Right lobe of liver (tissue), 6 donors: Measurements from ENCODE around the gene DLK2. TPM values are rescaled to one million over a fixed set of nuclear protein-coding genes. Genes with fewer than 3 reads are reported as not detected.
A peak's percentile ranks its signal among the peaks of the same experiment; 100 is the strongest.

Experiments used
- ATAC-seq, 4 donors: fragments of 200-7000 bp; cut with Tn5 transposase; one replicate each; pipeline ENCODE4 v1.9.1; 2020; ENCODE audit warnings: mild to moderate bottlenecking in 4 of 4, moderate library complexity in 4 of 4
- DNase-seq, 3 donors: peaks; one replicate each; pipeline ENCODE4 v3.0.0-alpha.2; 2020
- H3K27ac ChIP-seq, 3 donors: fragments of 200-600 bp; one replicate each; pipeline ENCODE4 v1.8.0; 2022
- H3K27me3 ChIP-seq, 2 donors: fragments of 200-600 bp; one replicate each; pipeline ENCODE4 v1.8.0; 2022
- H3K36me3 ChIP-seq, 4 donors: fragments of 200-600 bp; sonication (generic) in 1 of 4; one replicate each; pipeline versions ENCODE4 v1.5.1 to v1.8.0; 2017 to 2022; ENCODE audit warnings: control low read depth in 1 of 4
- H3K4me1 ChIP-seq, 4 donors: fragments of 200-600 bp; sonication (generic) in 1 of 4; one replicate each; pipeline versions ENCODE4 v1.5.1 to v1.8.0; 2017 to 2022; ENCODE audit warnings: control low read depth in 1 of 4
- H3K4me3 ChIP-seq, 3 donors: fragments of 200-600 bp; one replicate each; pipeline ENCODE4 v1.8.0; 2022
- H3K9me3 ChIP-seq, 4 donors: fragments of 200-600 bp; sonication (generic) in 1 of 4; one replicate each; pipeline versions ENCODE4 v1.5.1 to v1.8.0; 2017 to 2022; ENCODE audit warnings: control low read depth in 1 of 4
- POLR2A ChIP-seq: fragments of 450-650 bp; IDR thresholded peaks from one replicate; pipeline ENCODE4 v1.6.1; 2017; ENCODE audit warnings: antibody characterized with exemption, mild to moderate bottlenecking
- WGBS: methylation state at CpG from one replicate; pipeline ENCODE4 v1.1.6; 2018; ENCODE audit warnings: low coverage, low lambda C conversion rate; ENCODE audit not compliant: insufficient coverage; ENCODE audit errors: missing lambda C conversion rate; 5-methylcytosine and 5-hydroxymethylcytosine counted together
- intact Hi-C, 2 donors: fragments of 100-400 bp; cut with DNase I; formaldehyde crosslinking; loops; one replicate each; pipeline versions ENCODE4 v1.11.2 to v1.14.1; 2022
- total RNA-seq, 6 experiments: library from RNA; depleted of rRNA in 2 of 6; stranded (reverse); fragments of >200 nt in 2 of 6; fragmentation: NEBNext Ultra II Directional in 3 of 6; extraction: Animal tissue kit (Norgen Biotek cat#: 25700) in 3 of 6; gene quantifications; one replicate each; pipeline versions ENCODE4 v1.1.0 to v1.2.4, GENCODE V29; 2016 to 2023
- TF ChIP-seq, protein P1 (sequence below), 4 donors: fragments of 200-600 bp in 3 of 4; fragments of 450-650 bp in 1 of 4; IDR thresholded peaks; one replicate each; pipeline versions ENCODE4 v1.5.1 to v1.8.0; 2016 to 2022; ENCODE audit warnings: antibody characterized with exemption in 4 of 4, mild to moderate bottlenecking in 2 of 4
- donor health status: DM: no; HTN: yes; CAD: no.
- donor health status: DM: no; HTN: no; CAD: no.
- donor health status: DM: no; HTN: no; CAD: no.
- donor health status: DM: no; HTN: yes; CAD: no.
- donor health status: DM: no; HTN: yes; CAD: no.

DLK2 gene
- total RNA-seq, 6 experiments from 2014 or later = 0.13 TPM; not detected in 5

DNA sequence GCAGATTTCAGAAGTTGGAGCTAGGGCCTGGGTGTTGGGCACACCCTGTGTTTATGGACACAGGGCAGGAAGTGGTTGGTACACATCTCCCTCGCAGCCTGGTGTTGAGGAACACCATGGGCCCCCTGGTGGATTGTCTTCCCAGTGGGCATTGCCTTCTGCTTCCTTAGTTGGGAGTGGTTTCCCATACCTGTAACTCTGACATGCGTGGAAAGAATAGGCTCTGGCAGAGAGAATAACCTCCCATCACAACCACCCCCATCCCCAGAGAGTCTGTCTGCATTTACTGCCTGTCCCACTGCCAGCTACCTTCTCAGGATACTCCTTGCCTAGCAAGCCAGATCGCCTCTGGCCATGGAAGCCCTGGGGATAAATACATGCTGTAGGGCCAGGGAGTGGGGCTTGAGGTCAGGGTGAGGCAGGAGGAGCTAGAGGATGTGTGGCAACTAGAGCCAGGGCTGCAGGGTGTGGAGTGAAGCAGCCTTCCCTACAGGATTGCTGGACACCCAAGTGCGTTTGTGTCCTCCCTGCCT, 40.1 kb upstream of the DLK2 start:
- no peaks in the 10 kb centered on the region for H3K9me3 ChIP-seq
- peaks cover 0 to 20% (median 2%) of the 10 kb centered on the region in 4 donors for H3K36me3 ChIP-seq
- ATAC-seq (no peak), DNase-seq (no peak)
- intact Hi-C loops = no loop called here
- H3K4me3 ChIP-seq = no peak overlapping the region
- no peaks in the 10 kb centered on the region for H3K27me3 ChIP-seq
- no peak overlapping the region for H3K27ac ChIP-seq
- TF ChIP-seq POLR2A = no peak
- H3K4me1 ChIP-seq = peaks cover 0 to 23% (median 11%) of the 10 kb centered on the region in 4 donors
- 100% methylated on average over 2 of the region's 4 CpGs for WGBS

DNA sequence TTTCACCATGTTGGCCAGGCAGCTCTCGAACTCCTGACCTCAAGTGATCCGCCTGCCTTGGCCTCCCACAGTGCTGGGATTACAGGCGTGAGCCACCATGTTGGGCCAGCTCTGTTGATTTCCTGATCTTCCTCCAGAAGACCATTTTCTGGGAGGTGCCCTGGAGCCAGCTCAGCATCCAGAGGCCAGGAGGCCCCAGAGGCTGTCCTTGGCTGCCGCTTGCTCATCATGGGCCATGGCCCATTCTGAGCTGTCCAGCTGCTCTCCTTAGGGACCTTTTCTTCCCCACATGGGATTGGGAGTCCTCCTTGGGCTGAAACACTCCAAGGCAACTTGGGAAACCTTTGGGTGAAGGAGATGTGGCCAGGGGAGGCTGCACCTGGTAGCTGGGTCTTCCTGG, 39.4 kb upstream of the DLK2 start:
- H3K27ac ChIP-seq = no peak overlapping the region
- intact Hi-C loops = no loop called here
- no peak for ATAC-seq

DNA sequence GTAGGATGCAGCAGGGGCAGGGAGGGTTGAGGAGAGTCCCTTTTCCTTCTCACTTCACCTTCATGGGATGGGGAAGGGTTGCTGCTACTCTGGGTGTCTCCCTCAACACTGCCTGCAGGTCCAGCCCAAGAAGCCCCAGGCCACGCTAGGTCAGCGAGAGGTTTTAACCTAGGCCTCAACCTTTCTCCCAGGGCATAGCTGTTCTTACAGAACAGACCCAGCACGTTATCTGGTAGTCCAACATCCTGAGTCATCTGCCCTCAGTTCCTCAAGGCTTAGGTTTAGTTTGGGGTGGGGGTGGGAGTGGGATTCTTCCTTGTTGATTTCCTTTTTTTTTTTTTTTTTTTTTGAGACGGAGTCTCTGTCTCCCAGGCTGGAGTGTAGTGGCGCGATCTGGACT, 39.0 kb upstream of the DLK2 start:
- Histone ChIP-seq H3K9me3 (no peaks in the 10 kb centered on the region), H3K27me3 (no peaks in the 10 kb centered on the region), H3K27ac (no peak overlapping the region), H3K4me1 (peaks cover 0 to 16% (median 7%) of the 10 kb centered on the region in 4 donors), H3K4me3 (no peak overlapping the region), H3K36me3 (peaks cover 0 to 9% (median 0%) of the 10 kb centered on the region in 4 donors)
- ATAC-seq (no peak), DNase-seq (no peak)
- TF ChIP-seq, protein P1, sequence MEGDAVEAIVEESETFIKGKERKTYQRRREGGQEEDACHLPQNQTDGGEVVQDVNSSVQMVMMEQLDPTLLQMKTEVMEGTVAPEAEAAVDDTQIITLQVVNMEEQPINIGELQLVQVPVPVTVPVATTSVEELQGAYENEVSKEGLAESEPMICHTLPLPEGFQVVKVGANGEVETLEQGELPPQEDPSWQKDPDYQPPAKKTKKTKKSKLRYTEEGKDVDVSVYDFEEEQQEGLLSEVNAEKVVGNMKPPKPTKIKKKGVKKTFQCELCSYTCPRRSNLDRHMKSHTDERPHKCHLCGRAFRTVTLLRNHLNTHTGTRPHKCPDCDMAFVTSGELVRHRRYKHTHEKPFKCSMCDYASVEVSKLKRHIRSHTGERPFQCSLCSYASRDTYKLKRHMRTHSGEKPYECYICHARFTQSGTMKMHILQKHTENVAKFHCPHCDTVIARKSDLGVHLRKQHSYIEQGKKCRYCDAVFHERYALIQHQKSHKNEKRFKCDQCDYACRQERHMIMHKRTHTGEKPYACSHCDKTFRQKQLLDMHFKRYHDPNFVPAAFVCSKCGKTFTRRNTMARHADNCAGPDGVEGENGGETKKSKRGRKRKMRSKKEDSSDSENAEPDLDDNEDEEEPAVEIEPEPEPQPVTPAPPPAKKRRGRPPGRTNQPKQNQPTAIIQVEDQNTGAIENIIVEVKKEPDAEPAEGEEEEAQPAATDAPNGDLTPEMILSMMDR (IDR thresholded peaks at IDR 0.05) = no peak
- TF ChIP-seq POLR2A = no peak
- 80% methylated on average over 3 of the region's 6 CpGs for WGBS
- intact Hi-C loops = no loop called here

More for the DNA sequence above, 39.4 kb upstream of the DLK2 start:
- no peaks in the 10 kb centered on the region for H3K27me3 ChIP-seq
- TF ChIP-seq, protein P1 (IDR thresholded peaks at IDR 0.05) = no peak
- TF ChIP-seq POLR2A = no peak
- H3K36me3 ChIP-seq = peaks cover 0 to 13% (median 0%) of the 10 kb centered on the region in 4 donors
- no CpG with 5 or more reads among the region's 4 CpGs for WGBS
- no peak for DNase-seq
- H3K9me3 ChIP-seq = no peaks in the 10 kb centered on the region
- H3K4me1 ChIP-seq = peaks cover 0 to 21% (median 9%) of the 10 kb centered on the region in 4 donors
- no peak overlapping the region for H3K4me3 ChIP-seq

DNA sequence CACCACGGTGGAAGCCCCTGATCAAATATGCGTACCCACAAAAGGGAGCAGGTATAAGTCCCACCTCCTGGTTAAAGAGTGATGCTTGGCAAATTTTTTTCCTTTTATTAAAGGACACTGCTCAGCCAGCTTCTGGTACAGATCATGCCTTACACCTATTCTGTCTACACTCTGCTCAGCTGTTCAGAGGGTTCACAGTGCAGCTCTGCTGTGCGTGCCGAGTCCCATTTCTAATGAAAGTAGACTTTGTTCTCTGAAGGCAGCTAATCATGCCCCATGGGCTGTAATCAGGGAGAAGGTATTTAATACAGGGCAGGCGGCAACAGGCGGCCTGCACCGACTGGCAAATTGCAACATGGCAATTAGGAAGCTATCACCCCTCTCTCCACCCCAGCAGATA, 38.5 kb upstream of the DLK2 start:
- 46% methylated on average over 5 of the region's 7 CpGs for WGBS
- peak in 1 of 3 donors; percentile 67 for DNase-seq
- intact Hi-C loops = no loop called here
- peaks cover 0 to 5% (median 0%) of the 10 kb centered on the region in 4 donors for H3K36me3 ChIP-seq
- H3K4me3 ChIP-seq = no peak overlapping the region
- no peaks in the 10 kb centered on the region for H3K9me3 ChIP-seq
- TF ChIP-seq, protein P1 (IDR thresholded peaks at IDR 0.05) = no peak
- no peak for TF ChIP-seq POLR2A
- H3K27me3 ChIP-seq = no peaks in the 10 kb centered on the region
- ATAC-seq = peak; percentile 47 to 82 (median 78)
- H3K27ac ChIP-seq = no peak overlapping the region
- H3K4me1 ChIP-seq = peaks cover 0 to 12% (median 5%) of the 10 kb centered on the region in 4 donors

DNA sequence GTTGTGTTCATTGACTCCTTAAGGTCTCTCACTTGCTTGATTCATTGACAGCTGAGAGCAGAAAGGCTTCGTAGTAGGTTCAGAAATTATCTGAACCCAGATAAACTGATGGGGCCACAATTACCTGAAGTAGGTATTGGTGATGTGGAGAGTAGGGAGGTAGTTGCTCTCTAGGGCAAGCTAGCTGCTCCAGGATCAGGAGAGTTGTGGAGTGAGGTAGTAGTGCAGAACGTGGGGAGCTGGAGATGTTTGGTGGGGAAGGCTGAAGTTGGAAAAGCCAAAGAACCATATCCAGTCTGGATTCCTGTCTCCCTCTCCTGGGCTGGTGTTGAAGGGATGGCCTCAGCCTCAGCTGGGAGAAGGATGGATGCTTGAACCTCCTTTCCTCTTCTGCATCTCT, 37.9 kb upstream of the DLK2 start:
- no peak overlapping the region for H3K27ac ChIP-seq
- peaks cover 0 to 10% (median 4%) of the 10 kb centered on the region in 4 donors for H3K4me1 ChIP-seq
- WGBS = 93% methylated on average over 2 of the region's 2 CpGs
- no peak for DNase-seq
- H3K36me3 ChIP-seq = peaks cover 0 to 5% (median 0%) of the 10 kb centered on the region in 4 donors
- intact Hi-C loops = no loop called here
- no peak overlapping the region for H3K4me3 ChIP-seq
- no peak for TF ChIP-seq POLR2A
- TF ChIP-seq, protein P1 (IDR thresholded peaks at IDR 0.05) = no peak
- no peaks in the 10 kb centered on the region for H3K27me3 ChIP-seq
- no peaks in the 10 kb centered on the region for H3K9me3 ChIP-seq
- no peak for ATAC-seq
